HEK293 (cell line): ENCODE data around the gene IPO11.

Experiments
- ATF2 ChIP-seq: fragments of 450-650 bp; formaldehyde crosslinking; IDR thresholded peaks from 2 replicates; pipeline ENCODE4 v1.5.1; 2016; ENCODE audit warnings: missing biosample characterization, missing genetic modification characterization, low read depth
- BCL11B ChIP-seq: fragments of 450-650 bp; formaldehyde crosslinking; IDR thresholded peaks from 2 replicates; pipeline ENCODE4 v1.5.1; 2016; ENCODE audit warnings: low read depth, missing biosample characterization, missing genetic modification characterization
- CTCF ChIP-seq: fragments of 450-650 bp; formaldehyde crosslinking; IDR thresholded peaks from 2 replicates; pipeline ENCODE4 v1.5.1; 2016; ENCODE audit warnings: missing biosample characterization, missing genetic modification characterization
- GFI1B ChIP-seq: fragments of 450-650 bp; formaldehyde crosslinking; IDR thresholded peaks from 2 replicates; pipeline ENCODE4 v1.5.1; 2016; ENCODE audit warnings: missing biosample characterization, missing genetic modification characterization
- OSR2 ChIP-seq: fragments of 450-650 bp; formaldehyde crosslinking; IDR thresholded peaks from 2 replicates; pipeline ENCODE4 v1.5.1; 2016; ENCODE audit warnings: missing biosample characterization, missing genetic modification characterization
- PBX3 ChIP-seq: sonication (generic); formaldehyde crosslinking; IDR thresholded peaks from 2 replicates; pipeline ENCODE4 v1.8.1; 2022; ENCODE audit warnings: mild to moderate bottlenecking, moderate library complexity, missing genetic modification reagents
- SP2 ChIP-seq: fragments of 450-650 bp; formaldehyde crosslinking; IDR thresholded peaks from 2 replicates; pipeline ENCODE4 v1.5.1; 2016; ENCODE audit warnings: missing biosample characterization, missing genetic modification characterization
- WT1 ChIP-seq: fragments of 450-650 bp; formaldehyde crosslinking; IDR thresholded peaks from 2 replicates; pipeline ENCODE4 v1.5.1; 2016; ENCODE audit warnings: missing biosample characterization, missing genetic modification characterization
- ZBTB1 ChIP-seq: fragments of 450-650 bp; formaldehyde crosslinking; IDR thresholded peaks from 2 replicates; pipeline ENCODE4 v1.5.1; 2016; ENCODE audit warnings: missing biosample characterization, missing genetic modification characterization
- ZBTB11 ChIP-seq: fragments of 450-650 bp; formaldehyde crosslinking; conservative IDR thresholded peaks from 2 replicates; pipeline ENCODE4 v1.5.1; 2016; ENCODE audit warnings: low read depth, missing biosample characterization, missing genetic modification characterization
- ZBTB26 ChIP-seq: fragments of 450-650 bp; formaldehyde crosslinking; optimal IDR thresholded peaks from 2 replicates; pipeline ENCODE3; 2016; ENCODE audit warnings: missing biosample characterization, mild to moderate bottlenecking, missing genetic modification characterization
- ZBTB8A ChIP-seq: fragments of 450-650 bp; formaldehyde crosslinking; IDR thresholded peaks from 2 replicates; pipeline ENCODE4 v1.5.1; 2016; ENCODE audit warnings: missing biosample characterization, missing genetic modification characterization
- ZFP3 ChIP-seq: fragments of 450-650 bp; formaldehyde crosslinking; IDR thresholded peaks from 2 replicates; pipeline ENCODE4 v1.5.1; 2016; ENCODE audit warnings: low read depth, missing biosample characterization, missing genetic modification characterization
- ZFP37 ChIP-seq: fragments of 450-650 bp; formaldehyde crosslinking; IDR thresholded peaks from 2 replicates; pipeline ENCODE4 v1.5.1; 2016; ENCODE audit warnings: missing biosample characterization, missing genetic modification characterization
- ZNF155 ChIP-seq: fragments of 450-650 bp; formaldehyde crosslinking; IDR thresholded peaks from 2 replicates; pipeline ENCODE4 v1.5.1; 2016; ENCODE audit warnings: missing biosample characterization, missing genetic modification characterization
- ZNF169 ChIP-seq: fragments of 450-650 bp; formaldehyde crosslinking; IDR thresholded peaks from 2 replicates; pipeline ENCODE4 v1.5.1; 2016; ENCODE audit warnings: missing biosample characterization, missing genetic modification characterization
- ZNF302 ChIP-seq: fragments of 450-650 bp; formaldehyde crosslinking; IDR thresholded peaks from 2 replicates; pipeline ENCODE4 v1.5.1; 2016; ENCODE audit warnings: missing biosample characterization, missing genetic modification characterization, low read depth
- ZNF426 ChIP-seq: fragments of 450-650 bp; formaldehyde crosslinking; IDR thresholded peaks from 2 replicates; pipeline ENCODE4 v1.5.1; 2017; ENCODE audit warnings: missing biosample characterization, missing genetic modification characterization, mild to moderate bottlenecking, inconsistent platforms, moderate library complexity
- ZNF530 ChIP-seq: fragments of 450-650 bp; formaldehyde crosslinking; IDR thresholded peaks from 2 replicates; pipeline ENCODE4 v1.5.1; 2016; ENCODE audit warnings: low read depth, missing biosample characterization, missing genetic modification characterization
- ZNF548 ChIP-seq: fragments of 450-650 bp; formaldehyde crosslinking; IDR thresholded peaks from 2 replicates; pipeline ENCODE4 v1.5.1; 2016; ENCODE audit warnings: missing biosample characterization, missing genetic modification characterization
- ZNF549 ChIP-seq: fragments of 450-650 bp; IDR thresholded peaks from 2 replicates; pipeline ENCODE4 v1.5.1; 2018; ENCODE audit warnings: missing biosample characterization, missing genetic modification characterization, mild to moderate bottlenecking, inconsistent platforms, moderate library complexity
- ZNF558 ChIP-seq: fragments of 450-650 bp; formaldehyde crosslinking; IDR thresholded peaks from 2 replicates; pipeline ENCODE4 v1.5.1; 2016; ENCODE audit warnings: missing biosample characterization, missing genetic modification characterization
- ZNF621 ChIP-seq: fragments of 450-650 bp; formaldehyde crosslinking; IDR thresholded peaks from 2 replicates; pipeline ENCODE4 v1.5.1; 2017; ENCODE audit warnings: missing biosample characterization, missing genetic modification characterization
- ZNF624 ChIP-seq: fragments of 450-650 bp; formaldehyde crosslinking; IDR thresholded peaks from 2 replicates; pipeline ENCODE4 v1.5.1; 2017; ENCODE audit warnings: missing biosample characterization, missing genetic modification characterization
- ZNF654 ChIP-seq: fragments of 450-650 bp; formaldehyde crosslinking; IDR thresholded peaks from 2 replicates; pipeline ENCODE4 v1.5.1; 2016; ENCODE audit warnings: low read depth, missing biosample characterization, missing genetic modification characterization
- ZNF658 ChIP-seq: fragments of 450-650 bp; formaldehyde crosslinking; IDR thresholded peaks from 2 replicates; pipeline ENCODE4; 2016; ENCODE audit warnings: missing biosample characterization, missing genetic modification characterization
- ZNF664 ChIP-seq: fragments of 450-650 bp; formaldehyde crosslinking; IDR thresholded peaks from 2 replicates; pipeline ENCODE4 v1.5.1; 2016; ENCODE audit warnings: missing biosample characterization, missing genetic modification characterization
- ZNF747 ChIP-seq: fragments of 450-650 bp; formaldehyde crosslinking; IDR thresholded peaks from 2 replicates; pipeline ENCODE4 v1.5.1; 2016; ENCODE audit warnings: missing biosample characterization, missing genetic modification characterization
- ZSCAN30 ChIP-seq: fragments of 450-650 bp; IDR thresholded peaks from 2 replicates; pipeline ENCODE4 v1.5.1; 2018; ENCODE audit warnings: missing biosample characterization, mild to moderate bottlenecking, missing genetic modification characterization, moderate library complexity

The IPO11 gene

GRCh38 chr5:62412549-62413329 is at the start of gene IPO11 (continued):
- TF ChIP-seq ZNF169 (tag by site-specific recombination), result no peak
- TF ChIP-seq BCL11B, result no peak
- no peak for TF ChIP-seq ZNF658
- TF ChIP-seq PBX3 (CRISPR knock-in tag), result peak; percentile 75
- no peak; the same call in 1 of the 2 replicates for TF ChIP-seq ZSCAN30 (tag by site-specific recombination)
- TF ChIP-seq ZNF302, result no peak
- no peak for TF ChIP-seq ZNF530 (tag by site-specific recombination)
- TF ChIP-seq WT1 (tag by site-specific recombination), result peak; percentile 39; the same call in 1 of the 2 replicates
- TF ChIP-seq ZNF558 (tag by site-specific recombination), result no peak
- peak; percentile 68 for TF ChIP-seq ZBTB26 (tag by site-specific recombination)
- TF ChIP-seq CTCF, result peak; percentile 68
- no peak for TF ChIP-seq ZNF549
- peak; percentile 59; the same call in 1 of the 2 replicates for TF ChIP-seq ATF2
- no peak for TF ChIP-seq ZBTB1 (tag by site-specific recombination)
- TF ChIP-seq ZNF747 (tag by site-specific recombination), result no peak
- no peak for TF ChIP-seq OSR2 (tag by site-specific recombination)
- peak; percentile 77 for TF ChIP-seq ZFP37 (tag by site-specific recombination)
- no peak for TF ChIP-seq ZFP3 (tag by site-specific recombination)
- no peak for TF ChIP-seq ZNF426 (tag by site-specific recombination)
- TF ChIP-seq ZNF548 (tag by site-specific recombination), result no peak
- TF ChIP-seq ZBTB11, result no peak
- no peak for TF ChIP-seq ZNF621 (tag by site-specific recombination)
- TF ChIP-seq SP2 (tag by site-specific recombination), result peak; percentile 91
- TF ChIP-seq ZBTB8A, result peak; percentile 36
- no peak for TF ChIP-seq GFI1B
- no peak for TF ChIP-seq ZNF654 (tag by site-specific recombination)
- TF ChIP-seq ZNF664 (tag by site-specific recombination), result no peak
- TF ChIP-seq ZNF155, result no peak
- TF ChIP-seq ZNF624 (tag by site-specific recombination), result no peak
